K562 (cell line): Measurements from ENCODE around the gene KRTAP4-5. TPM values are rescaled to one million over a fixed set of nuclear protein-coding genes. Genes with fewer than 3 reads are reported as not detected.

Experiments used
- ATAC-seq: fragments of 200-7000 bp; cut with Tn5 transposase; 3 replicates; pipeline ENCODE4 v1.9.1; 2020; ENCODE audit warnings: moderate library complexity
- BruUV-seq: library from RNA; stranded (reverse); fragments of 400-500 nt; replicated peaks from 2 replicates; lab custom pipeline; 2021; lab: Mats Ljungman, UMichigan
- CTCF ChIA-PET: fragments of 300-600 bp; formaldehyde crosslinking; extraction: SDS; loops from one replicate; lab custom pipeline; 2021; ENCODE audit warnings: low intra/inter-chr PET ratio; lab: Yijun Ruan, JAX
- POLR2A ChIA-PET: fragments of 300-600, 350-650 bp; sonication (Branson Sonifier 250); formaldehyde crosslinking; extraction: SDS; loops from one replicate; lab custom pipeline; 2021; ENCODE audit warnings: antibody characterized with exemption, inconsistent platforms; lab: Yijun Ruan, JAX
- DNase-seq, 4 experiments: peaks; one replicate each; pipeline versions ENCODE4 v3.0.0 to v3.0.0-alpha.2; 2011 to 2018; ENCODE audit warnings: low spot score in 3 of 4, mixed read lengths in 3 of 4; ENCODE audit errors: extremely low read depth in 1 of 4
- FAIRE-seq: peaks from 2 replicates; lab custom pipeline; 2011; peaks lifted over from hg19 to GRCh38; lab: Jason Lieb, UNC
- H2AFZ ChIP-seq: 2 replicates; pipeline ENCODE4 v1.6.0; 2011; ENCODE audit warnings: low read depth, low read length, control low read depth, inconsistent platforms
- H3K27ac ChIP-seq: fragments of 200-600 bp; 3 replicates; pipeline ENCODE4 v1.8.0; 2011; ENCODE audit warnings: low read depth, mild to moderate bottlenecking, control low read depth, inconsistent platforms, low read length, moderate library complexity, mixed read lengths; ENCODE audit errors: extremely low read depth
- H3K27me3 ChIP-seq, 2 experiments: fragments of 300-600 bp in 1 of 2; 2 replicates in 1 of 2; 3 replicates in 1 of 2; pipeline versions ENCODE4 v1.6.0 to v1.8.0; 2011; ENCODE audit warnings: inconsistent platforms in 2 of 2, low read length in 2 of 2, mild to moderate bottlenecking in 1 of 2, mixed read lengths in 1 of 2, moderate library complexity in 1 of 2; ENCODE audit not compliant: control insufficient read depth in 2 of 2, insufficient read depth in 2 of 2
- H3K36me3 ChIP-seq: fragments of 300-600 bp; 3 replicates; pipeline ENCODE4 v1.8.0; 2011; ENCODE audit warnings: mild to moderate bottlenecking, low read length, inconsistent platforms; ENCODE audit not compliant: control insufficient read depth, insufficient read depth
- H3K4me1 ChIP-seq, 2 experiments: fragments of 200-600 bp in 1 of 2; replicated peaks in 1 of 2; 2 replicates in 1 of 2; 3 replicates in 1 of 2; pipeline versions ENCODE4 v1.5.1 to v1.8.0; 2011; ENCODE audit warnings: inconsistent platforms in 2 of 2, low read length in 2 of 2, mild to moderate bottlenecking in 1 of 2, mixed read lengths in 1 of 2, moderate library complexity in 1 of 2; ENCODE audit not compliant: control insufficient read depth in 2 of 2, insufficient read depth in 2 of 2
- H3K4me2 ChIP-seq: 2 replicates; pipeline ENCODE4 v1.6.1; 2011; ENCODE audit warnings: low read length, control low read depth, inconsistent platforms, mixed read lengths; ENCODE audit not compliant: insufficient read depth
- H3K4me3 ChIP-seq: fragments of 200-600 bp; sonication (generic), shearing (Covaris generic); 2 replicates; pipeline ENCODE4 v1.5.1; 2016; ENCODE audit warnings: control low read depth, inconsistent platforms
- H3K79me2 ChIP-seq: fragments of 200-600 bp; 3 replicates; pipeline ENCODE4 v1.8.0; 2011; ENCODE audit warnings: low read length, inconsistent platforms; ENCODE audit not compliant: control insufficient read depth, insufficient read depth
- H3K9ac ChIP-seq, 2 experiments: 2 replicates each; pipeline versions ENCODE4 v1.6.0 to v1.6.1; 2011; ENCODE audit warnings: low read depth in 2 of 2, low read length in 2 of 2, control low read depth in 1 of 2, inconsistent platforms in 1 of 2, mild to moderate bottlenecking in 1 of 2, mixed read lengths in 1 of 2; ENCODE audit not compliant: insufficient read depth in 1 of 2
- H3K9me1 ChIP-seq: one replicate; pipeline ENCODE4 v1.6.0; 2011; ENCODE audit warnings: inconsistent platforms, mild to moderate bottlenecking, low read length, moderate library complexity; ENCODE audit not compliant: control insufficient read depth, insufficient read depth
- H3K9me3 ChIP-seq: replicated peaks from 2 replicates; pipeline ENCODE4 v1.5.1; 2011; ENCODE audit warnings: low read depth, low read length, inconsistent platforms; ENCODE audit not compliant: control insufficient read depth, insufficient read depth
- H4K20me1 ChIP-seq: replicated peaks from 2 replicates; pipeline ENCODE4 v1.6.1; 2011; ENCODE audit warnings: low read length, inconsistent platforms, mixed read lengths; ENCODE audit not compliant: control insufficient read depth, insufficient read depth
- ETS1 ChIP-seq: conservative IDR thresholded peaks from 2 replicates; pipeline ENCODE4 v1.6.1; 2011; ENCODE audit warnings: low read depth, mild to moderate bottlenecking, low read length; ENCODE audit not compliant: control insufficient read depth
- FOSL1 ChIP-seq: fragments of 200-800 bp; sonication (Bioruptor generic); conservative IDR thresholded peaks from 2 replicates; pipeline ENCODE4 v1.6.1; 2016; ENCODE audit warnings: missing genetic modification characterization, missing compliant biosample characterization
- GMEB1 ChIP-seq: fragments of 250-450 bp; sonication (Bioruptor Pico); IDR thresholded peaks from 2 replicates; pipeline ENCODE4 v1.4.0; 2020; ENCODE audit warnings: mild to moderate bottlenecking
- HDAC2 ChIP-seq: fragments of 450-650 bp; IDR thresholded peaks from 2 replicates; pipeline ENCODE4 v1.6.1; 2016; ENCODE audit warnings: mild to moderate bottlenecking
- LARP7 ChIP-seq: fragments of 450-650 bp; IDR thresholded peaks from 2 replicates; pipeline ENCODE4 v1.6.1; 2016
- PHB ChIP-seq: fragments of 250-450 bp; sonication (Bioruptor Pico); IDR thresholded peaks from 2 replicates; pipeline ENCODE4 v1.5.0; 2021
- PHB2 ChIP-seq: fragments of 450-650 bp; IDR thresholded peaks from 2 replicates; pipeline ENCODE4 v1.6.1; 2017; ENCODE audit warnings: low read depth
- RBM22 ChIP-seq: fragments of 200-400 bp; formaldehyde crosslinking; IDR thresholded peaks from 2 replicates; pipeline ENCODE4 v1.6.1; 2018; ENCODE audit warnings: low read length, low read depth; ENCODE audit not compliant: poor library complexity, severe bottlenecking
- SMAD4 ChIP-seq: fragments of 250-450 bp; sonication (Bioruptor Pico); conservative IDR thresholded peaks from 2 replicates; pipeline ENCODE4 v1.8.0; 2021; ENCODE audit warnings: inconsistent platforms, mild to moderate bottlenecking, moderate library complexity
- STAT6 ChIP-seq: sonication (generic); formaldehyde crosslinking; IDR thresholded peaks from 2 replicates; pipeline ENCODE4 v1.8.1; 2023; ENCODE audit warnings: mild to moderate bottlenecking, missing genetic modification reagents
- TAF9B ChIP-seq: fragments of 450-650 bp; IDR thresholded peaks from 2 replicates; pipeline ENCODE4 v1.6.1; 2018; ENCODE audit warnings: mild to moderate bottlenecking; ENCODE audit not compliant: partially characterized antibody
- U2AF2 ChIP-seq: fragments of 200-400 bp; formaldehyde crosslinking; optimal IDR thresholded peaks from 2 replicates; pipeline ENCODE3; 2017; ENCODE audit warnings: low read depth, mild to moderate bottlenecking, low read length
- ZBTB2 ChIP-seq: fragments of 450-650 bp; IDR thresholded peaks from 2 replicates; pipeline ENCODE4 v1.6.1; 2016; ENCODE audit warnings: antibody characterized with exemption
- ZNF124 ChIP-seq: sonication (generic); formaldehyde crosslinking; IDR thresholded peaks from 2 replicates; pipeline ENCODE4 v1.8.1; 2022; ENCODE audit warnings: missing genetic modification reagents
- ZNF165 ChIP-seq: fragments of 250-450 bp; sonication (Bioruptor Pico); IDR thresholded peaks from 2 replicates; pipeline ENCODE4 v1.4.0; 2020; ENCODE audit warnings: borderline replicate concordance
- WGBS: fragments of 100-300 bp; shearing (Covaris generic); methylation state at CpG from one replicate; pipeline ENCODE4 v1.1.6; 2016; ENCODE audit warnings: low coverage, mixed read lengths; ENCODE audit not compliant: insufficient coverage; ENCODE audit errors: missing lambda C conversion rate; 5-methylcytosine and 5-hydroxymethylcytosine counted together
- in situ Hi-C: fragments of 300-500 bp; cut with MboI; formaldehyde crosslinking; loops from 4 replicates; pipeline ENCODE4 v1.15.0; 2018; ENCODE audit warnings: inconsistent platforms, mixed read lengths
- intact Hi-C: fragments of 100-400 bp; cut with micrococcal nuclease; formaldehyde crosslinking; loops from 2 replicates; pipeline ENCODE4 v1.14.2; 2022
- polyA plus RNA-seq, 8 experiments: library from polyadenylated mRNA; depleted of rRNA in 4 of 8; stranded (reverse) in 5 of 8; unstranded in 3 of 8; fragments of >200 nt; fragmentation: Nextera tagmentation in 2 of 8; fragmentation: Illumina TruSeq in 1 of 8; extraction: Ambion mirVana in 2 of 8; extraction: Trizol in 1 of 8; gene quantifications; 2 replicates each; pipeline versions ENCODE4 v1.2.1 to v1.2.3, GENCODE V29; 2011 to 2014; ENCODE audit warnings: inconsistent platforms in 1 of 8, missing spikeins in 1 of 8
- total RNA-seq, 7 experiments: library from RNA; depleted of rRNA in 6 of 7; stranded (reverse); fragments of >200 nt in 6 of 7; fragmentation: Illumina TruSeq in 2 of 7; extraction: Trizol in 2 of 7; gene quantifications; 2 replicates each; pipeline versions ENCODE4 v1.2.1 to v1.2.3, GENCODE V29; 2011 to 2021; ENCODE audit warnings: low replicate concordance in 1 of 7

KRTAP4-5 gene
- total and polyA plus RNA-seq, 9 of the 15 experiments (the other 6 are each of a cell fraction or from before 2014, with no cell fraction given), result not detected

GRCh38 chr17:41121742-41122141, 27.9 kb downstream of the KRTAP4-5 start:
- TF ChIP-seq ZNF165 (CRISPR knock-in tag) (no peak), LARP7 (no peak), GMEB1 (CRISPR knock-in tag) (no peak), SMAD4 (CRISPR knock-in tag) (no peak), PHB (CRISPR knock-in tag) (no peak), U2AF2 (no peak), ZBTB2 (no peak), TAF9B (no peak), RBM22 (no peak), FOSL1 (tag) (no peak), PHB2 (no peak), ETS1 (no peak), HDAC2 (no peak), STAT6 (CRISPR knock-in tag) (no peak), ZNF124 (CRISPR knock-in tag) (no peak)
- H3K27me3 ChIP-seq, result no peaks in the 10 kb centered on the region
- H3K4me1 ChIP-seq, result no peaks in the 10 kb centered on the region
- intact Hi-C loops (no loop called here), in situ Hi-C loops (no loop called here)
- no peaks in the 10 kb centered on the region for H3K79me2 ChIP-seq
- H3K9me3 ChIP-seq, result no peaks in the 10 kb centered on the region
- H3K36me3 ChIP-seq, result no peaks in the 10 kb centered on the region
- H3K9ac ChIP-seq, result no peak overlapping the region
- H4K20me1 ChIP-seq, result no peaks in the 10 kb centered on the region
- ChIA-PET POLR2A (no interaction called here), CTCF (no interaction called here)
- DNase-seq (no peak), FAIRE-seq (no peak), ATAC-seq (no peak)
- H2AFZ ChIP-seq, result no peak overlapping the region
- WGBS, result 0% methylated on average over 2 of the region's 2 CpGs
- H3K4me3 ChIP-seq, result no peak overlapping the region
- no peaks in the 10 kb centered on the region for H3K9me1 ChIP-seq
- BruUV-seq, result no TSS peak
- no peak overlapping the region for H3K27ac ChIP-seq
- no peak overlapping the region for H3K4me2 ChIP-seq
